Measurements from ENCODE around the gene PSMB11.

- TF ChIP-seq EZH2 (IDR thresholded peaks at IDR 0.05; ENCODE audit: low read depth) (no peak), CTCF (conservative IDR thresholded peaks at IDR 0.05) (no peak)
Measured at GRCh38 chr14:23074906-23075305, 32.9 kb downstream of the PSMB11 start.
